GM04504 (cell line): ENCODE data around the gene ATF7.
A peak's percentile ranks its signal among the peaks of the same experiment; 100 is the strongest.
"Not testable (repeated sequence)": the region's sequence is repeated elsewhere in the genome, so short reads cannot be mapped to it uniquely, and the experiment has no call there.

Source experiments
- DNase-seq: peaks from one replicate; pipeline ENCODE4 v3.0.0-alpha.2; 2012; ENCODE audit warnings: low read depth

Gene ATF7

DNA sequence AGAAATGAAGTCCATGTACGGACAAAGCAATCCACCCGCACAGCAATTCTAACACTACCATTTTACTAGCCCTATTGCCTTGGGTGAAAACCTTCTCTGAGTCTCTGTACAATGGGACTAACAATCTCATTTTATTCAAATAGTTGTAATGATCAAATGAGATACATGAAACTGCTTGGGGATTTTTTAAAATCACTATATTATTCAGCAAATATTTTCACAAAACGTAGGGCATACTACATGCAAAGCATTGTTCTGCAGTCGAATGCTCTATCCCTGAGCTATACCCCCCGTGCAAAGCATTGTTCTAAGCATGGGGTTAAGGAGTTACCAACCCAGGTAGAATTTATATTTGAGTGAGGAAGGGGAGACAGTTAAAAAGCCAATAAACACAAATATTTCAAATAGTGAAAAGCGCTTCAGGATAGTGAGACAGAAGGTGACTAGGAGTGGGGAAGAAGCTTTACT lies 554 bp upstream of the ATF7 start:
- no peak for DNase-seq

DNA sequence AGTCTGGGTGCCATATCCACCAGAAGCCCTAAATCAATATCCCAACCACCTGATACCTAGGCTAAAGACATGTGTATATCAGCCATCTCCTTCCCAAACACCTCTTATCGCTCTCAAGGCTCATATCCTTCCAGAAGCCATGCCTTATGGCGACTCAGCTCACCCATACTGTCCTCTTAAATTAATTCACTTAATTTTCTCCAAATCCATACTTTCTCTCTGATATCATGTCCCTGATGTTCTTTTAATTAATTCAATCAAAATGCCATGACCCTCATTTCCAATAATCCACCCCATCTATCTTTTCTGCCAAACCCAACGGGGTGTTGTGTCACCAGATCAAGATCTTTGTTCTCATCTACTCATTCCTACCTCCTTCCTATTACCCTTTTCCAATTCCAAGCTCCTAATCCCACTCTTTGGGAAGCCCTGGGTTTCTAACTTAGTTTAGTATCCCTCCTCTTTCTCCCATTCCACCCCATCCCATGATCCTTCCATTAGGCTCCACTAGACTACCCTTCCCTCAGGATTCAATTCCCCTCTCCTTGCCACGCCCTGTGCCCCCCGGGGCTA lies 723 bp downstream of the ATF7 start:
- DNase-seq: no peak

DNA sequence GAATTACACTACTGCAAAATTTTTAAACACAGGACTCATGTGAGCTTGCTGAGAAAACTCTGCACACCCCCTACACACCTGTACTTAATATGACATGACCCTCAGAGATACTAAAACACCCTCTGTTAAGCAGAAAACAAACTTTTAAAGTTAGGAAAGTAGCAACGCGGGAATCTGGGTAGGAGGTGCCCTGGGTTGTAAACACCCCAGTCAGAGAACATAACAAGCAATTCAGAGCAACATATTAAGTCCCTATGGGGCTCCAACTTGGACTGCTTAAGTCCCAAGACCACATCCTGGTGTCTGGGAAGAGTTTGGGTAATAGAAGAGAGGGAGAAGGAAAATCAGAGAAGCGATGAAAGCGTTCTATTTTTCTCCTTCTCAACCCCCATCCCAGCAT lies 1.2 kb downstream of the ATF7 start:
- no peak for DNase-seq

DNA sequence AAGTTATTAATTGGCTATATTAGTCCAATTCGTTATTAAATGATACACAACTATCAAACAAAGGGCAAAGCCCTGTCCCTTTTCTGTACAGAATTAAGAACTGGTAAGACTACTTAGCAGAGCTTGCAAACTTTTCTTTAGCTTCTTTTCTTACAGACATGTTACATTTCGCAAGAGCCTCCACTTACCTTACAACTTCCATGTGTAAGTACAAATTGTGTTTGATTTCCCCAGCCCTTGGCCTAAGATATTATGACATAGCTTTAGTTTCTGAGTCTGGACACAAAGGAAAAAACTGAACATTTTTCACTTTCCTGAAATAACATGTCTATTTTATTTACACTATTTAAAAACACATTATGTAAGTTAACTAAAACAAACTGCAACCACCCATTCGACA lies 1.7 kb downstream of the ATF7 start:
- no peak for DNase-seq

DNA sequence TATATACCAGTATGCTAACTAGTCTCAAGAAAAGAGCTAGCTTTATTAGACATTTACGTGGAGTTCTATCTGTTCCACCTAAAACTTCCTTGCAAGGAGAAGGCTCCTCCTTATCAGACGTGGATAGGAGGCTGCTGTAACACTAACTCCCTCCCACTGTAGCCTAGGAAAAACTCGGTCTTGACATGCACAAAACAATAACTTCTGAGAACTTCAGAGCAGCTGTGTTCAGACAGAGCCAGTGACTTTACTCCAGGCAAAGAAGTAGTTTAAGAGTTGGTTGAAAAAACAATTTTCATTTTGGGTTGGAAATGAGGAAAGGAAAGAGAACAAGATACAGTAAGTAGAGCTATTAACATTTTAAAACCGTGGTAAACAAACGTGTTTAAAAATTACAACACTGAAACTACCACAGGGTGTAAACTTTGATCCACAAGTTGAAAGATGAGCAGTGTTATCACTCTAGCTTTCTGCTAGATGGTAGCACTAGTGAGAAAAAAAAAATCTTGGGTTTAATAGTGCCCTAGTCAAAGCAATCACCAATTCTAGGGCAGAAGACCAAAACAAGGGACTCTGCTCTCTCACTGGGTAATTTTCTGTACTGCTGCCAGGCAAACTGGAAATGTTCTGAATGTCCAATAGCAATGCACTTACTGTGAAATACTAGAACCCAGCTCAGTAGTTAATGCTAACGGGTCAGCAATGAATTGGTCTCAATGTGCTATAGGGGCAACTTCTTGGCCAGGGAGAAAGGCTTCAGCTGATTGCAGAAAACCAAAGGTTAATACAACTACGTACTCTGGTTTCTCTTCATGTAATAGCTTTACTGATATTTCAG lies 2.4 kb downstream of the ATF7 start:
- DNase-seq: peak; percentile 24

DNA sequence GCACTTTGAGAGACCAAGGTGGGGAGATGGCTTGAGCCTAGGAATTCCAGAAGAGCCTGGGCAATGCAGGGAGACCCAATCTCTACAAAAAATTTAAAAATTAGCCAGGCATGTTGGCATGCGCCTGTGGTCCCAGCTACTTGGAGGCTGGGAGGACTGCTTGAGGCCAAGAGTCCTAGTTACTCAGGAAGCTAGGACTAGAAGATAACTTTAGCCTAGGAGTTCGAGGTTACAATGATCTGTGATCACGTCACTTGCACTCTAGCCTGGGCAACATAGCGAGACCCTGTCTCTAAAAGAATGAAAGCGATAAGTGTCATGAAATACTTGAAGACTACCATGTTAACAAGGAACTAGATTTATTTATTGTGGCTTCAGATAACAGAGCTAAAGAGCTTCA lies 3.5 kb downstream of the ATF7 start:
- no peak for DNase-seq

DNA sequence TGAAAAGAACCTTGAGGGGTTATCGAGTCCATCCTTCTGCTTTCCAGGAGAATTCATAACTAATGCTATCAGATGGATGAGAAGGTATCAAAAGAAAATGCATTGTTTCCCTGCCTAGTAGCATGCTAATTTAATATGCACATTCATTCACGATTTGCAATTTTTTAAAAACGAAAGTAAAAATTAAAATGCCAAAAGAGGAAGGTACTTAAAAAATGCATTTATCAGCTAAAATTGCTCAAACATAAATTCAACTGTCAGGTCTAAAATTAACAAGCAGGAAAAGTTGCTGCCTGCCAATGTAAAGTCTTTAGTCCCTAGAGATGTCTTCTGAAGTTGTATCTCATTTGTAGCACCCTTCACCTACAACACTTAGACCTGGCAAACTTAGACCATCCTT lies 7.9 kb downstream of the ATF7 start:
- DNase-seq: no peak

DNA sequence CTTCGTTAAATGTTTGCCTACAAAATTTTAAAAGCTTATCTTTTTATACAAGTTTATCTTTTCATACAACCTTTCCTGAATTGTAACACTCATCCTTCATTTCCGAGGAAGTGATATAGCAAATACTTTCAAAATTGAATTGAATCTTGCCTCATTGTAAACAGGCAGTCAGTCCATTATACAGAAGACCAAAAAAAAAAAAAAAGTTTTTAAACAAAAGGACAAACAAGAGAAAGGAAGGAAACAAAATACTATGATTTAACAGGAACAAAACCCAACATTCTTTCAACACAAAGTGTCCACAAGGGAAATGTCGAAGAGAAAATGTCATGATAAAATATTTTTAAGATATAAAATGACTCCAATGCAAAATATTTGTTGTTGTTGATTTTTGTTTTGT lies 8.5 kb downstream of the ATF7 start:
- DNase-seq: no peak

DNA sequence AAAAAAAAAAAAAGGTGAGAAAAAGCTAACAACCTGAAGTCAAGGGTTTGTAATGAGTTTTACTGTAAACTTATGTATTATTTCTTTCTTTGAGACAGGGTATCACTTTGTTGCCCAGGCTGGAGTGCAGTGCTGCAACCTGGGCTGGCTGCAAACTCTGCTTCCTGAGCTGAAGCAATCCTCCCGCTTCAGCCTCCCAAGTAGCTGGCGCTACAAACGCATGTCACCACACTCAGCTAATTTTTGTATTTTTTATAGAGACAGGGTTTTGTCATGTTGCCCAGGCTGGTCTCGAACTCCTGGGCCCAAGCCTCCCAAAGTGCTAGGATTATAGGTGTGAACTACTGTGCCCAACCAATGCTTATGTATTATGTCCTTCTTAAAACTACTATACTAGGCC lies 9.2 kb downstream of the ATF7 start:
- DNase-seq: no peak

DNA sequence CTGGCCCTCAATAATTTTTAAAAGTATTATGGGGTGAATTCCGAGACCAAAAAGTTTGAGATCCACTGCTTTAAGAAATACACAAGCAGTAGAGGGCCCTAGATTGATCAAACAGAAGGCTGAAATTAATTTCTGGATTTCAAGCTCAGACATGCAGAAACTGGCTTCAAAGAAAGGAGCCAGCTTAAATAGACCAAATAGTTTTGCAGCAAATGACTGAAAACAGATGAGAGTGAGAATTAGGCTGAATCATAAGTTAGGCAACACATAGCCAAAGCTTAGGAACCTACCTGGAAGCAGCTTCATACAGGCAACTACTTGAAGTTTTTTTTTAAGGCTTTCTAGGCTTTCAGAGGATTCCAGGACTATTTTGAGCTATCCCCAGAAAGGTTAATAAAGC lies 12.4 kb downstream of the ATF7 start:
- DNase-seq: no peak

DNA sequence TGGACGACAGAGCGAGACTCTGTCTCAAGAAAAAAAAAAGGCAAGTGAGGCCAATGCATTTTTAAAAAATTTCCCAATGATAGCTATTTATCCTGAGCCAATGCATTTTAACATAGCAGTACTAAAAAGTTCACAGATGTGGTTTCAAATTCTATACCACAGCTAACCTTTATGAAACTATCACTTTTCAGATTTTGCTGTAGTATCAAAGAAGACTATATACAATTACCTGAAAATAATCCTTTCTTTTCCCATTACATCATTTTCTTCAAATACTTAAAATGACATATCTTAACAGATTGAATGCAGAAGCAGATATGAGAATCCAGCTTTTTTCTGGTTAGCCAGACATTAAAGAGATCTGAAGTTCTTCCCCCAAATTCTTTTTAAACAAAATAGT lies 13.2 kb downstream of the ATF7 start:
- DNase-seq: no peak

DNA sequence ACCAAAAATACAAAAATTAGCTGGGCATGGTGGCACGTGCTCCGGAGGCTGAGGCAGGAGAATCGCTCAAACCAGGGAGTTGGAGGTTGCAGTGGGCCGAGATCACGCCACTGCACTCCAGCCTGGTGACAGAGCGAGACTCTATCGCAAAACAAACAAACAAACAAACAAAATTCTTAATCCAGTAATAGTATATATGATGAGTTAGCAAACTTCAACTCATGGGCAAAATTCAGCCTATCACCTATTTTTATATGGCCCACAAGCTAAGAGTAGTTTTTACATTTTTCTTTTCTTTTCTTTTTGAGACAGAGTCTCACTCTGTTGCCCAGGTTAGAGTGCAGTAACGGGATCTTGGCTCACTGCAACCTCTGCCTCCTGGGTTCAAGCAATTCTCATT lies 14.9 kb downstream of the ATF7 start:
- DNase-seq: no peak

DNA sequence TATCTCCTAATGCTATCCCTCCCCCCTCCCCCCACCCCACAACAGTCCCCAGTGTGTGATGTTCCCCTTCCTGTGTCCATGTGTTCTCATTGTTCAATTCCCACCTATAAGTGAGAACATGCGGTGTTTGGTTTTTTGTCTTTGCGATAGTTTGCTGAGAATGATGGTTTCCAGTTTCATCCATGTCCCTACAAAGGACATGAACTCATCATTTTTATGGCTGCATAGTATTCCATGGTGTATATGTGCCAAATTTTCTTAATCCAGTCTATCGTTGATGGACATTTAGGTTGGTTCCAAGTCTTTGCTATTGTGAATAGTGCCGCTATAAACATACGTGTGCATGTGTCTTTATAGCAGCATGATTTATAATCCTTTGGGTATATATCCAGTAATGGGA lies 19.5 kb downstream of the ATF7 start:
- not testable (repeated sequence) for DNase-seq

DNA sequence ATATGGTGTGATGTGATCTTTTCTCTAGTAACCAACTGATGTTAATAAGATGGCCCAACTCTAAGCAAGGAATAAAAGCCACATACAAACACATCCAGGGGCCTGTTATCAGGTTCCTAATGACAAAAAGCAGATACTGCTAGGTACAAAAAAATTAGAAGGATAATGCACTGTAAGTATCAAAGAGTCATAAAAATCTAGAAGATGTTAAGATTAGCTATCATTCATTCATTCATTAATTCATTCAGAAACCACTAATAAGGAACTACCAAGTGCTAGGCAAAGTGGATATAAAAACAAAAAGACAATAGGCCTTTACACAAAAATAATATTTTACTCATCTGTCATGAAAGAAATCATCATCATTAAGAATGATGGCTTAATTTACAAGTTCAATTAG lies 21.6 kb downstream of the ATF7 start:
- no peak for DNase-seq

DNA sequence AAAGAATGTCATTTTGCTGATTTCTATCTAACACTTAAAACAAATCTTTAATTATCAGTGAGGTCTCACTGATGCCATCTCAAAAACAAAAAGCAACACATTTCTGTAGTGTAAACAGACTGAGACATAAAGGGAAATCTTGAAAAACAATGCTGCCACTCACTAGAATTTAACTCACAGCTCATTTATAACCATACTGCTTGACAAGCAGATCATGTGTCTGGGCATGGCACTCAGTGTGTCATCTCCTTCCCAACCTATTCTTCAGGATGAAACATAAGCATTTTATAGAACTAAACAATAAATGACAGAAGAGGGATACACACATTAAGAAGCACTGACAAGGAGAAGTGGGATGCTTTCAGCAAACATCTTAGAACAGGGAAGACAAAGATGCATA lies 22.4 kb downstream of the ATF7 start:
- DNase-seq: no peak

DNA sequence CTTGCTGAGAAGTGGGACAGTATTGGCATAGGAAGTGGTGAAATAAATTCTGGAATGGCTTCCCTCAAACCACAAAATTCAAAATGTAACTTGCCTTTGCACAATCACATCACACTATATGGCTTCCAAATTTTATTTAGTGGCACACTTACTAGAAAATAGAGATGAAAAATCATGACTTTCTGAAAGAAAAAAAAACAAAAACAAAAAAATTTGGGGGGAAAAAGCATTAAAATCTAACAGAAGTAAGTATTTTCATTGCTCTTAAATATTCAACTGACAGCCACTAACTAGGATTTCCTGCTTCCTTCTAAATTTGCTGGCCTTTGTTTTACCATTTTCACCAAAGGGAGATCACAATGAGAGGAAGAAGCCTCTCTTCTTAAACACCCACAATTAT lies 23.0 kb downstream of the ATF7 start:
- DNase-seq: no peak

DNA sequence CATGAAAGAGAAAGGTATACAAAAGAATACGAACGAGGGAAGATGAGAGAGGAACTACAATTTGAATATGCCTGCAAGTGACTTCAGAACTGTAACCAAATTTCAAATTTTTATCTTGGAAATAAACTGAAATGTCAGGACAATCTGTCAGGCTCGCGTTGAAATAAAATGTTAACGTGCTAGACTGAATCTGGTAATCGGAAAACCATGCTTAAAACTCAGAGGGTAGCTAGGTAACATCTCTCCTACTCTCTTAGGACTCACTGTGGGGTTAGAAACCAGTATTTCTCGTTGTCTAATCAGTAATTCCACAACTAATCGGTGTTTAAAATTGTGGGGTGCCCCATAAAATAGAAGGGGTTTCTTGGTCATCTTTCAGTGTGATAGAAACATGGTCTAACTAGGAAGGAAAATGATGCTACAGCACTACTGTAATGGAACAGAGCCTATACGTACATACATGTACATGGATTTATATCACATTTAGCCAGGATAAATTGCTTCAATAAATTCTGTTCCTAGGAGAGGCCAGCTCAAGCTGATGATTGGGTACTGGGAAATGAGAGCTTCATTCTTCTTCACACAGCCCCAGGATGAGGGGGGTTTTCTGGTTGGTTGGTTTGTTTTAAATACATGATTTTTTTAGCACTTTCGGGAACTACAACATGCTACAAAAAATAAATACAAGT lies 23.9 kb downstream of the ATF7 start:
- DNase-seq: no peak

DNA sequence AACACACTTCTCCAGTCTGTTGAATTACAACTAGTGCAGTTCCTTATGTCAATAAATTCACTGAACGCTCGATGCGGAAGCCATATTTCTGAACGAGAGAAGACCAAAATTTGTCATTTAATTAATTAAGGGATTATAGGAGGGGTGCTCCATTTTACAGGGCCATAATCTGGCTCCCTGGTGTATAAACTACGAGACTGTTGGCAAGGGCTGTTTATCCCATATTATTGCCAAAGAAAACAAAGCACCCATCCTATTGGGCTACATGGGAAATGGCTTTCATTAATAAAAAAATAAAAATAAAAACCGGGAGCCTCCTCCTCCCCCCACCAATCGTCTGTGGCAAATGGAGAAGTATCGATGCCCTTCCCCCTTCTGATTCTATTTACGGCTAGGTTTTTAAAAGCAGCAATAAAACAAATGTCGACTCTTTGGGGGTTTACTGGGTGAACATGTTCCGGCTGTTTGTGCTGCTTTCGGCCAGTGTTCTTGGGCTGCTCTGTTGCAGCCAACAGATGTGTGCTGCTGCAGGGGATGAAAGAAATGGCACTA lies 24.8 kb downstream of the ATF7 start:
- DNase-seq: no peak

DNA sequence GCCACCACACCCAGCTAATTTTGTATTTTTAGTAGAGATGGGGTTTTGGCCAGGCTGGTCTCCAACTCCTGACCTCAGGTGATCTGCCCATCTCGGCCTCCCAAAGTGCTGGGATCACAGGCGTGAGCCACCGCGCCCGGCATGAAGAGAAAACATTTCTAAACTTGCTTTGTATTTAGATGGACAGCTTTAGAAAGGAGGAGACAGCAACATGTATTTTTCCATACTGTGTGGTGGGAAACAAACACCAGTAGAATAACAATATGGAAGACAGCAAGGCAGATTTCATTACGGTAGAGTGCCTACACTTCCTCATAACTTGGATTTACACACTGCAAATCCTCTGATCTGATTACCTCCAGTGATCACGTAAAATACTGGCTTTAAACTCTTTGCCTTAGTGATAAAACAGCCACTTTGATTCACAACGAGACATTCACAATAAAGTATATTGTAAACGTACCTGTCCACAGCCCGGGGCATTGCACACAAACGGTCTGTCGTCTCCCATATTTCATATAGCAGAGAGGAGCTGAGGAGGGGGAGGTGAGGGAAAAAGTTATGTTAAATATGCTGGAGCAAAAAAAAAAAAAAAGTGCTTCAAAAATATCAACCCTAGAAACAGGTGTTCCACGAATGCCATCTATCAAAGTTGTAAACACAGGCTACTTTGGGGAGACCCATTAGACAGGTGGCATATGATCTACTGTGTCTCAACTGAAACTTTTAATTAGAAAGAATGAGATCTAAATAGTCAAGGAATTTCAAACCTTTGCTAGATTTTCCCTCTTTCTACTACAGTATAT lies 25.5 kb downstream of the ATF7 start:
- no peak for DNase-seq

DNA sequence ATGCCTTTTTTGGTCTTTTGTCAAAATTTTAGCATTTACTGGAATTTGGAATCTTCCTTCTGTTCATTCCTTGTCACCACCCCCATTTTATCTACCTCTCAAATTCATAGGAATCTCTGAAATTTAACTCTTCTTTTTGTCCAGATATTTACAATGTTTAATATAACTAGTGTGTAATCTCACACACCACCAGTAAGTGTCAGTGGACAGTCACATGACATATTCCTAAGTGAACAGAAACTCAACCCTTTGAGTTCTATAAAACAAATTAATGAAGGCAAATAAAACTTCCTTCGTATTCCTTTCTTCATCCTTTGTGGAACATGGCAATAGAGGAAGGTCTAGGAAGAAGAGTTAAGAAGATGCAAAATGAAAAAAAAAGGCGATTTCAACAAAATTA lies 26.6 kb downstream of the ATF7 start:
- DNase-seq: no peak

DNA sequence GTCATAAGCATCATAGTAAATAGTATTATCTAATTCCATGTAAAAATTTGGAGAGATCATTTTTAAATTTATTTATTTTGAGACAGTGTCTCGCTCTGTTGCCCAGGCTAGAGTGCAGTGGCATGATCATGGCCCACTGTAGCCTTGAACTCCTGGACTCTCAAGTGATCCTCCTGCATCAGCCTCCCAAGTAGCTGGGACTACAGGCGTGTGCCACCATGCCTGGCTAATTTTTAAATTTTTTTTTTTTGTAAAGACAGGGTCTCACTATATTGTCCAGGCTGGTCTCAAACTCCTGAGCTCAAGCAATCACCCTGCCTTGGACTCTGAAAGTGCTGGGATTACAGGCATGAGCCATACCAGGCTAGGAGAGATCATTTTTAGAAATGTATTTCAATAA lies 27.2 kb downstream of the ATF7 start:
- DNase-seq: not testable (repeated sequence)

DNA sequence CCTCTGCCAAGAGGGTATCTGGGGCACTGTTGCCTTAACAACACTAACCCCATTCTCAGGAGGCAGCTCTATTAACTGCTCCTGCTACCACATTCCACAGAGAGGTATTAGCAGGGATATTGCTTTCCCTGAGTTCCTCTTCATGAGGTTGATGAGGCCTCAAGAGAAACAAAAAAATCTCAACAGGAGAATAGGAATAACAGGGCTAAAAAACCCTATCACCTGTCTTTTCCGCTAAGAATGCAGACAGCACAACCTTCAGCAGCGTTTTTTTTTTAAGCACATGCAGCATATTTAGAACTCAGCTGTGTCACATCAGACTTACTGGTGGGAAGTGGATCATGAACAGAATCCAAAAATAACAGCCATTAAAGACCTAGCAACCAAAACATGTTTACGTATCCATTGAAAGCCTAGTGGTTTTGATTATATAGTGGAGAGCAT lies 29.2 kb downstream of the ATF7 start:
- DNase-seq: no peak
